GM21526 (cell line): ENCODE results near the gene RGS3.
"Not testable (repeated sequence)": the region's sequence is repeated elsewhere in the genome, so short reads cannot be mapped to it uniquely, and the experiment has no call there.

Experiments used
- ATAC-seq: cut with Tn5 transposase; IDR thresholded peaks from one replicate; pipeline ENCODE4 v1.9.1; 2021; ENCODE audit warnings: moderate library complexity; ENCODE audit not compliant: unreplicated experiment, low FRiP score

The RGS3 gene

DNA sequence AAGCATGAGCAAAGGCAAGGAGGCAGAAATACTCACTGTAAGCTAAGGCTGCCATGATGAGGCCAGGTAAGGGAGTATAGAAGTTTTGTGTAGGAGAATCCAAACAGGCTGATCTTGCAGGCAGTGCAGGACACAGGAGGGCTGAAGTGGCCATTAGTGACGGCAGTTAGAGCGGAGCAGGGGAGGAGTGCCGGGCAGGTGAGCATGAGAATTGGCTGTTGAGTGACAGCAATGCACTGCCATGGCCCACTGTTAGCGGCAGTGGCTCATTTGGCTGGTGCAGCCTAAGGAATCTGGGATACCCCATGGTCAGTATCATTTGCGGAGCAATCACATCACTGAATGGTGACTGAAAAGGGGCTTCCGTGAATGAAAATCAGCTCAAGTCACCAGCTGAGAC, 22.8 kb downstream of the RGS3 start:
- no peak for ATAC-seq

DNA sequence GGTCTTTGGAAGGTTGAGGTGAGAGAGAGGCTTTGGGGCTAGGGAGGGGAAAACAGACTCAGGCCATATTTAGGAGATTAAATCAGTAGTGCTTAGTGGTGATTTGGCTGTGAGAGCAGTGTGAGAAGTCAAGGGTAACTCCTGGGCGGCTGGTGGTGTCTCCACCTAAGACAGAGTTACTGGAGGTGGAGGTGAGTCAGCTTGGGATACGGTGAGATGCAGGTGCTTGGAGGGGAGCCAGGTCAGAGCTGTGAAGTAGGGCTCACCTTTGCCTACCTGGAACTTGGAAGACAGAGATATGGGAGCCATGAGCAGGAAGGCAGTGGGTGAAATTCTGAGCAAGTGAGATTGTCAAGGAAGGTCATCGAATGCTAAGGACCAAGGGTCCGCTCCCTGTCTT, 24.5 kb downstream of the RGS3 start:
- ATAC-seq: no peak

- ATAC-seq: no peak
Measured at GRCh38 chr9:113488490-113488889, 25.0 kb downstream of the RGS3 start.

GRCh38 chr9:113491147-113491546, 27.6 kb downstream of the RGS3 start:
- not testable (repeated sequence) for ATAC-seq

DNA sequence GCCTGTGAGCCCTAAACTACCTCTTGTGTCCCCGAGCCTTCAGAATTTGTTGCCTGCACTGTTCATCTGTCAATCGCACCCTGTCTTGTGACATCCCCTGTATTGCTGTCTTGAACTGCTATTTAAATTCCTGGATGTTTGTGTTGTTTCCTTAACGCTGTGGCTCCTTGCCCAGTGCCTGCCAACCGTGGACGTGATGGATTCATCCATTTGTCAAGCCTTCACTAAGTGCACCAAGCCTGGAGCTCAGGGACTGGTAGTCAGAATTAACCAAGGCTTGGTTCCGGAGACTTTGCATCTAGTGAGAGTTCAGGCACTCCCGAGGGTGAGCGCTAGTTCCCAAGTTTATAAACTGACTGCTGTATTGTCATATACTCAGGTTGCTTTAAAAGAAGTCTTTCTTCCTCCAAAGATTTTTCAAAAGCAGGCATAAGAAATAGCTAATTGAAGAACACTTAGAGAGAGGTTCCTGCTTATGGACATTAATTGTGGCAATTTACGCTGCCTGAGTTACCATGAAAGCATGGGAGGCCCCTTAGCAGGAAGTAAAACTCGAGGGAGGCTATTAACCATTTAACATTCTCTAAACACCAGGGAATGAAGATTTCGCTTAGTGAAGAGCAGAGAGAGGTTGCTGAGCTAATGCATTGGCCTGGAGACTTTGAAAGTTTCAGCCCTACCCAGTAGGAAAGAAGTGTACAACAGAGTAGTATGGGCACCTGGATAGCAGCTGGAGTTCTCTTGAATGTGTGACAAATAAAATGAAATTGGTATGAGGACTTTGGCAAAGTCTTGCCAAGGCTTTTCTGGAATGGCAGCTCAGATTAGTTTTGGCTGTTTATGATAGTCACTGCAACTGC, 29.0 kb downstream of the RGS3 start:
- ATAC-seq: no peak

- no peak for ATAC-seq
Measured at GRCh38 chr9:113493203-113493520, 29.6 kb downstream of the RGS3 start.

DNA sequence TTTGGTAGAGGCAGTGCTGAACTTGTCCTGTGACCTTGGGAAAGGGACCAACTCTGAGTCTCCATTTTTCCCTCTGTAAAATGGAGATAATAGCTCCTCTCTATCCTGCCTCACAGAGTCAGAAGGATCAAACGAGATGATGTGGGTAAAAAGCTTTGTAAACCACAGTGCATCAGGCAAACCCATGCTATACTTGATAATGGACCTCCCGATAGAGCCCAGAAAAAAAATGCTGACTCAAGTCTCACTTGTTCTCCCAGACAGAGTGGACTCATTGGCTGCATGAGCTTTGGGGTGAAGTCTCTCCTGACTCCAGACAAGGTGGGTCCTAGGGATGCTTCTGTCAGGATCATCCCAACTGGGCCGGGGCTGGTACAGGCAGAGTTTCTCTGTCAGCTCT, 32.0 kb downstream of the RGS3 start:
- no peak for ATAC-seq

DNA sequence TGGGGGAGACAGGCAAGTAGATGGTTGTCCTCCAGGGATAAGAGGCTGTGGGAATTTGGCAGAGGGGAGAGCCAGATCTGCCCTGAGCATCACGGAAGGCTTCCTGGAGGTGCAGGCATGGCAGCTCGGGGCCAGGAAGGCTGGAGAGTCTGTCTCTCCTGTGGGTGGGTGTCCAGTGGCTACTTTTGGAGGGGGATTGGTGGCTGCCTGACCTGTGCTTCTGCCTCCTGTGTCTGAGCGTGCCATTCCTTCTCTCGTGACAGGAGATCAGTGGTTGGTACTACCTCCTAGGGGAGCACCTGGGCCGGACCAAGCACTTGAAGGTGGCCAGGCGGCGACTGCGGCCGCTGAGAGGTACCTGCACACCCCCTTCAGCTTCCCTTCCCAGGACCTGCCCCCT, 33.5 kb downstream of the RGS3 start:
- no peak for ATAC-seq

DNA sequence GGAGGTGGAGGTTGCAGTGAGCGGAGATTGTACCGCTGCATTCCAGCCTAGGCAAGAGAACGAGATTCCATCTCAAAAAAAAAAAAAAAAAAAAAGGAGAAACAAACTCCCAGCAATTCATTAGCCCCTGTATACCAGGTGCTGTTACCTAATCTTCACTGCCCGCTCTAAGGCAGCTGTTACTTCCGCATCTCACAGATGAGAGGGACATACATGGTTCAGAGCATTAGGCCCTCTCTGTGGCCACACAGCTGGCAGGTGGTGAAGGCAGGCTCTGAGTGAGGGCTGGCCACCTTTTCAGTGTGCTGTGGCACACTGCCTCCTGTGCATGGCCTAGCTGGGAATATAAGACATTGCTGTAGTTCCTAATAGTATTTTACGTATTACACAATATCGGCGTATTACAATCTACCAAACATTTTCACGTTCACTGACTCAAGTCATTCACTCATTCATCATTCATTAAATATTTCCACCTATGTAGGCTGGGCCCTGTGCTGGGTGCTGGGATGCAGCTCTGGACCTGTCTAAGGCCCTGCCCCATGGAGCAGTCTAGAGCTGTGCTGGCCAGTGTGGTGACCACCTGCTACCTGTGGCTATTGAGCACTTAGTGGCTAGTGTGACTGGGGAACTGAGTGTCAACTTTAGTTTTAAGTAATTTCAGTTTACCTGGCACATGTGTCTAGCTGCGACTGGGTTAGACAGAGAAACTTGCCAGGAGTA, 35.8 kb downstream of the RGS3 start:
- no peak for ATAC-seq

DNA sequence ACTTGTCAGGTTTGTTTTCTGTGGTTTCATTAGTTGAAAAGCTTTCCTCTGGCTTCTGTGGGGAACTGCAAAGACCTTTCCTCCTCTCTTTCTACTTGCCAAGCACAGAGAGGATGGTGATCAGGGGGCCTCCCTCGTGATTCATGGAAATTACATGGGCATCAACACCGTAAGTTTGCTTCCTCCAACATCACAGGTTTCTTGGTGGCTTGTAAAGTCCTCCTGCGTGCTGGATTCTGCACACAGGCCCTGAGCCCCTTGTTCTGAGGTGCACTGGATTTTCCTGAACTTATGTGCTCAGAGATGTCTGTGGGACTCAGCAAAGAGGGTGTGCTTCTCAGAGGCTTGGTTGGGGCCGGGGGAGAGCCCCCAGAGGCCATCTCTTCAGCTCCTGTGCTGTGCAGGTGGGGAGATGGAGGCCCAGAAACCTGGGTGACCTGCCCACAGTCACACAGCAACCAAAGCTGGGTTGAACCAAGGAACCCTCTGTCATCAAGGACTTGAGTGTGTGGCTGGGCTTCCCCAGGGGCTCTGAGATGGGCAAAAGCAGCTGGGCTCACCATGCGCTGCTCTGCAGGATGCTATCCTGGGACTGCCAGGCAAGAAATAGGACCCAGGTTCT, 36.5 kb downstream of the RGS3 start:
- no peak for ATAC-seq

DNA sequence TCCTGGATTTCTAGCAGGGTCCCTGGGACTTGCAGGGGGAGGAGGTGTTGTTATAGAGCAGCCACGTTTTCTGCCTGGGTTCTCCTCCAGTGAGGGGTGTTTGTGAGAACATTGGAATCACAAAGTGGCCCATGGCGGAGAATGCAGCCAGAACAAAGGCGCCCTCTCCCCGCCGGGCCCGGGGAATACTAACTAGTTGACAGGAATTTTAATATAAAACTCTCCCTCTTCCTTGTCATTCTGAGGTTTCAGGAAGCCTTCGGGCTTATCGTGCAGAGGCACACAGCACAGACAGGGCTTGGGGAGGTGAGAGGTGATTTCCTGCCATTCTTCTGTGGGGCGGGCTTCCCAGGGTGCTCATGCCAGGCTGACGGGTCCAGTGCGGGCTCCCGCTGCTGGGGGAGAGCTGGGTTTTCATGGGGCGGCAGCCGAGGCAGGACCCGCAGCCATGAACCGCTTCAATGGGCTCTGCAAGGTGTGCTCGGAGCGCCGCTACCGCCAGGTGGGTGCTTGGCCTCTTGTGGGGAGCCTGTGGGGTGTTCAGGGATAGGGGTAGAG, 37.7 kb downstream of the RGS3 start:
- ATAC-seq: no peak

- no peak for ATAC-seq
Measured at GRCh38 chr9:113501852-113502251, 38.3 kb downstream of the RGS3 start.

- no peak for ATAC-seq
Measured at GRCh38 chr9:113502427-113503034, 39.0 kb downstream of the RGS3 start.

DNA sequence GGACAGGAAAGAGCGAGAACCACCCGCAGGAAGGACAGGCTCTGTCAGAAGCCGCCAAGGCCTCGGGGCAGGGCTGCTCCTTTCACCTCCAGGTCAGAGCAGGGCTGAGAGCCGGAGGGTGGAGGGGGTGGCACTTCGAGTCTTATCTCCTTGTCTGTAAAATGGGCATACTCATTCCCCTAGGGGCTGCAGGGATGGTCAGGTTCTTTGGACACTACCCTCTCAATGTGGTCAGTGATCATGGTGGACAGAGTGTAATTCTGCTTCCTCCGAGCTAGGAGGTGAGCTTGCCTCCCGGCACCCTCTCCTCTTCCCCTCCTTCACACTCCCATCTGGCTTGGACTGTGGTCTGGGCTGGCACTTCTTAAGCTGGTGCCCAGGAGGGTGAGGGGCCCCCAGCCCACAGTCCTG, 39.6 kb downstream of the RGS3 start:
- ATAC-seq: no peak

DNA sequence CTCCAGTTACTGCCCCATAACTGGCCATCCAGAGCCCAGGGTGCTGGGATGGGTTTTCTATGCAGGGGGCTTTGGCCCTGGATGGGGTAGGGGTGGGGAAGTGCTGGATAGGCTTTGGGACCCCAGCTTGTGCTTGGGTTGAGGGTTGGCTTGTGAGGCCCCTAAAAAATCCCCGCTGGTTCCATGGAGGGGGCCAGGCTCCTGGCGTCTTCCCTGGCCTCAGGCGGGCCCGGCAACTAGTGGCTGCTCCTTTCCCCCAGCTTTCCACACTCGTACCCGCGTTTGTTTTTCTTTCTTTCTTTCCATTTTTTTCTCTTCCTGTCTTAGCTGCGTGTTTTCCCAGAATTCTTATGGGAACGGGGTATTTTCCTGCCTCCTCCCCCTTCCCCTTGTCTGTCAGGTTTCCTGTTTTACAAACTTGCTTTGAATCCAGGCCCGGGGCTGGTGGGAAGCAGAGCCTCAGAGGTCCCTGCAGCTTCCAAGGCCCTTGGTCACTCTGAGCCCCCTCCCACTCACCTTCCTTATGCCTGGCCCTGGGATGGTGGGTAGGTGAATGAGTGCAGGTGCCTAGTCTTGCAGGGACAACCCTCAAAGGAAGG, 40.2 kb downstream of the RGS3 start:
- no peak for ATAC-seq

DNA sequence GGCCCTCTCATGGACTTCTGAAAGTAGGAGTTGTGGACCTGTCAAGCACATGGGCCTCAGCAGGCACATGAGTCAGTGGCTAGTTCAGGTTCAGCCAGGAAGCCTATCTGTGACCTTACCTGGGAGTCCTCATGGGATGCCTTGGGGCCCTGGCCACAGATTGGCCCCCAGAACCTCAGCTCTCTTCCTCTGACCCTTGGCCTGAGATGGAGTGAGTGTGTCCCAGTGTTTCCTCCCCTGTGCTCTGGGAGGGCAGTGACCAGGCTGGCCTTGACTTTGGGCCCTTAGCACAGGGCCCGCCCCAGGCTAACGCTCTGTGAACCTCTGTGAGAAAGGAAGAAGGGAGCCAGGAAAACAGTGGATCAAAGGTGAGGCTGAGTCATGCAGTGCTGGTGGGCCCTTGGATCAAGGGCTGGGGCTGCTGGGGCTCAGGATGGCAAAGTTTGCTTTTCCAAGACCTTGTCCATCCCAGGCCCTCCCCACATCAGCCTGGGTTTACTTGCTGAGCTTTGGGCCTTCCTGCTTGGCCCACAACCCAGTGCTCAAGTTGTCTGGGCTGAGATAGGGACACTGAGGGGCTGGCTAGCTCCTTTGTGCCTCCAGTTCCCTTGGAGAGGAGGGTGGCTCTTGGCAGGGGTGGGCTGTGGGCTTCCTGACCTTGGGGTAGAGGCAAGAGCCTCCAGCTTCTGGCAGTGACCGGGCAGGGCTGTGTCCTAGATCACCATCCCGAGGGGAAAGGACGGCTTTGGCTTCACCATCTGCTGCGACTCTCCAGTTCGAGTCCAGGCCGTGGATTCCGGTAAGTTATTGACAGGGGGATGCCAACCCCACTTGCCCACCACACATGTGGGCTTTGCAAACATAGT, 41.4 kb downstream of the RGS3 start:
- ATAC-seq: no peak

GRCh38 chr9:113506090-113506589, 42.6 kb downstream of the RGS3 start:
- no peak for ATAC-seq

GRCh38 chr9:113507256-113507655, 43.7 kb downstream of the RGS3 start:
- no peak for ATAC-seq

DNA sequence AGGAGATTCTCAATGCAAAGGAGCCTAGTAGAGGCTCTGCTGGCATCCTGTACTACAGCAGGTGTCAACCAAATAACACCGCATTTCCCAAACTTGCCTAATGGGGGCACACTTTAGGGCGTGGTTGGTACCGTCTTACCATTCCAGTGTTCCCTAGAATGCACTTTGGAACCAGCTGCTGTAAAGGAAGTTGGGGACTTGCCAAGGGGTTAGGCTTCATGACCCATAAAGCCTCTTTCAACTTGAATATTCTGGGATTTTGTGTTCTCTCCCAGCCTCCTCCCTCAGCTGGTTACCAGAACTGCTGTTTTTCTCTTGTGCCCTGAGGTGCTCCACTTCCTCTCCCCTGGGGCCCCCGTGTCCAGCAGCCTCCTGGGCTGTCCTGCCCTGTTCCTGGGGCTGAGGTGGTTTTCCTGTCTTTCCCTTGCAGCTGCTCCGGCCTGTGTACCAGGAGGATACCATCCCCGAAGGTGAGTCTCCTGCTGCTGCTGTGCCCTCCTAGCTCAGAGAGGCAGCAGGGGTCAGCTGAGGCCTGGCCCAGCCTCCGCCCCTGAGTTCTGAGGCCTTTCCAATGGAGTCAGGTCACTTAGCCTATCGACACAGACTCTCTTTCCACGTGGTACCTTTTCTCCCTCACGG, 44.7 kb downstream of the RGS3 start:
- ATAC-seq: no peak
